Esophagus squamous epithelium (tissue), 5 donors: ENCODE measurements around the gene RPUSD3. TPM values are rescaled to one million over a fixed set of nuclear protein-coding genes. Genes with fewer than 3 reads are reported as not detected.

Experiments
- DNase-seq: peaks from one replicate; lab custom pipeline; 2025; lab: John Stamatoyannopoulos, UW
- H3K27ac ChIP-seq, 4 donors: fragments of 200-600 bp; sonication (generic); one replicate each; pipeline ENCODE4 v1.5.1; 2016 to 2019; ENCODE audit warnings: mild to moderate bottlenecking in 1 of 4
- H3K27me3 ChIP-seq, 4 donors: fragments of 200-600 bp; sonication (generic); 1 replicate in 3 of 4; 2 replicates in 1 of 4; pipeline versions ENCODE4 v1.5.1 to v1.6.0; 2017 to 2021; ENCODE audit warnings: antibody characterized with exemption in 1 of 4
- H3K36me3 ChIP-seq, 3 donors: fragments of 200-600 bp; sonication (generic); one replicate each; pipeline ENCODE4 v1.5.1; 2016 to 2019
- H3K4me1 ChIP-seq, 3 donors: fragments of 200-600 bp; sonication (generic); one replicate each; pipeline ENCODE4 v1.5.1; 2017 to 2019
- H3K4me3 ChIP-seq, 4 donors: fragments of 200-600 bp; sonication (generic); 1 replicate in 3 of 4; 2 replicates in 1 of 4; pipeline ENCODE4 v1.5.1; 2016 to 2019; ENCODE audit warnings: mild to moderate bottlenecking in 2 of 4, moderate library complexity in 1 of 4
- H3K9me3 ChIP-seq, 3 donors: fragments of 200-600 bp; sonication (generic); one replicate each; pipeline ENCODE4 v1.5.1; 2016 to 2019
- POLR2A ChIP-seq, 4 donors: fragments of 450-650 bp; IDR thresholded peaks; one replicate each; pipeline ENCODE4 v1.6.1; 2017; ENCODE audit warnings: antibody characterized with exemption in 4 of 4, mild to moderate bottlenecking in 4 of 4, moderate library complexity in 3 of 4
- WGBS, 2 donors: methylation state at CpG; one replicate each; pipeline ENCODE4 v1.1.5; 2018; 5-methylcytosine and 5-hydroxymethylcytosine counted together
- intact Hi-C: fragments of 100-400 bp; cut with DNase I; formaldehyde crosslinking; loops from one replicate; pipeline ENCODE4 v1.15.0; 2022
- total RNA-seq, 4 donors: library from RNA; depleted of rRNA; stranded (reverse); fragments of >200 nt; gene quantifications; one replicate each; pipeline ENCODE4 v1.1.0, GENCODE V29; 2016
- TF ChIP-seq, protein P1 (sequence below), 6 experiments: fragments of 450-650 bp in 4 of 6; fragments of 200-600 bp in 2 of 6; sonication (generic) in 2 of 6; IDR thresholded peaks; one replicate each; pipeline ENCODE4 v1.5.1; 2016 to 2019; ENCODE audit warnings: antibody characterized with exemption in 6 of 6, mild to moderate bottlenecking in 4 of 6, moderate library complexity in 4 of 6
- donor health status: DM: yes; HTN: yes; CAD: no.

The RPUSD3 gene
- total RNA-seq, 4 donors from 2014 or later: 34.7 to 46.4 (median 41.4) TPM

DNA sequence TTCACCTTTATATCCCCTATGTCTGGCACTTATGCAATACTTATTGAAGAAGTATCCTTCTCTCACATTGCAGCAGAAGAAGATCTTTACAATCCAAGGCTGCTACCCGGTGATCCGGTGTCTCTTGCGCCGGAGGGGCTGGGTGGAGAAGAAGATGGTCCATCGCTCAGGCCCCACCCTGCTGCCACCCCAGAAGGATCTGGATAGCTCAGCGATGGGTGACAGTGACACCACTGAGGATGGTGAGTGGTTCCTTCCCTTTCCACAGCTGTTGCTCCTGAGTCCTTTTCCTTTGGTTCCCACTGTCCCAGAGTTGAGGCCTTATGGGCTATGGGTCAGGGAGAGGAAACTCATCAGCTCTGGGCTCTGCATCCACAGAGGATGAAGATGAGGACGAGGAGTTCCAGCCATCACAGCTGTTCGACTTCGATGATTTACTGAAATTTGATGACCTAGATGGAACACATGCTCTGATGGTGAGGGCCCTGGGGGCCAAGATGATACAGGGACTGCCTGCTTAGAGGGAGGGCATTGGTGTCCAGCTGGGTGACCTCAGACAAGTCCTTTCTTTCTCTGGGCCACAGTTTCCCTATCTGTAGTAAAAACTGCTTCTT lies 30.8 kb downstream of the RPUSD3 start:
- Histone ChIP-seq H3K4me1 (peaks cover 14 to 24% (median 17%) of the 10 kb centered on the region in 3 donors), H3K36me3 (peaks cover 0 to 20% (median 0%) of the 10 kb centered on the region in 3 donors), H3K27me3 (no peaks in the 10 kb centered on the region), H3K9me3 (no peaks in the 10 kb centered on the region), H3K4me3 (no peak overlapping the region), H3K27ac (no peak overlapping the region)
- DNase-seq: no peak
- TF ChIP-seq POLR2A (IDR thresholded peaks at IDR 0.05): no peak
- TF ChIP-seq, protein P1, sequence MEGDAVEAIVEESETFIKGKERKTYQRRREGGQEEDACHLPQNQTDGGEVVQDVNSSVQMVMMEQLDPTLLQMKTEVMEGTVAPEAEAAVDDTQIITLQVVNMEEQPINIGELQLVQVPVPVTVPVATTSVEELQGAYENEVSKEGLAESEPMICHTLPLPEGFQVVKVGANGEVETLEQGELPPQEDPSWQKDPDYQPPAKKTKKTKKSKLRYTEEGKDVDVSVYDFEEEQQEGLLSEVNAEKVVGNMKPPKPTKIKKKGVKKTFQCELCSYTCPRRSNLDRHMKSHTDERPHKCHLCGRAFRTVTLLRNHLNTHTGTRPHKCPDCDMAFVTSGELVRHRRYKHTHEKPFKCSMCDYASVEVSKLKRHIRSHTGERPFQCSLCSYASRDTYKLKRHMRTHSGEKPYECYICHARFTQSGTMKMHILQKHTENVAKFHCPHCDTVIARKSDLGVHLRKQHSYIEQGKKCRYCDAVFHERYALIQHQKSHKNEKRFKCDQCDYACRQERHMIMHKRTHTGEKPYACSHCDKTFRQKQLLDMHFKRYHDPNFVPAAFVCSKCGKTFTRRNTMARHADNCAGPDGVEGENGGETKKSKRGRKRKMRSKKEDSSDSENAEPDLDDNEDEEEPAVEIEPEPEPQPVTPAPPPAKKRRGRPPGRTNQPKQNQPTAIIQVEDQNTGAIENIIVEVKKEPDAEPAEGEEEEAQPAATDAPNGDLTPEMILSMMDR (IDR thresholded peaks at IDR 0.05): no peak
- intact Hi-C loops: no loop called here
- 95 to 100% methylated on average over 2 to 8 of the region's 9 CpGs for WGBS, 2 donors

DNA sequence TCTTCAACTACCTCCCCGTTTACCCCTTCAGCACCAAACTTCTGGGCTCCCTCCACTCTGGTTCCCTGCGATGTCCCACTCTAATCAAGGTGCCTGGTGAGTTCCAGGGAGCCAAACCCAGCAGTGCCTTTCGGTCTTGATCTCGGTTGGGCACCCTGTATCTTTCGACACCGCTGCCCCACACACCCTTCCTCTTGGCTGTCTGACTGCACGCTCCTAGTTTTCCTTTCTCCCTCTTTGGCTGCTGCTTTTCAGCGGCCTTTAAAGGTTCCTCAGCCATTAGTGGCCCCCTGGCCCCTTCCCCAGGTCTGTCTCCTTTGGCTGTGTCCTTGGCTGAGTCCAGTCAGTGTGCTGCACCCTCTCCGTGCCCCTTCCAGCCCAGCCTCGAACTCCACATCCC lies 33.0 kb downstream of the RPUSD3 start:
- no peaks in the 10 kb centered on the region for H3K9me3 ChIP-seq
- H3K4me3 ChIP-seq: peak overlapping the region; percentile 64 to 79 (median 74)
- WGBS, 2 donors: 49% methylated on average over 10 of the region's 10 CpGs
- TF ChIP-seq POLR2A (IDR thresholded peaks at IDR 0.05): no peak
- TF ChIP-seq, protein P1 (IDR thresholded peaks at IDR 0.05): no peak
- DNase-seq: no peak
- H3K4me1 ChIP-seq: peaks cover 14 to 24% (median 17%) of the 10 kb centered on the region in 3 donors
- peak overlapping the region; percentile 93 to 96 (median 94) for H3K27ac ChIP-seq
- peaks cover 8 to 38% (median 11%) of the 10 kb centered on the region in 3 donors for H3K36me3 ChIP-seq
- no peaks in the 10 kb centered on the region for H3K27me3 ChIP-seq
- intact Hi-C loops: no loop called here

DNA sequence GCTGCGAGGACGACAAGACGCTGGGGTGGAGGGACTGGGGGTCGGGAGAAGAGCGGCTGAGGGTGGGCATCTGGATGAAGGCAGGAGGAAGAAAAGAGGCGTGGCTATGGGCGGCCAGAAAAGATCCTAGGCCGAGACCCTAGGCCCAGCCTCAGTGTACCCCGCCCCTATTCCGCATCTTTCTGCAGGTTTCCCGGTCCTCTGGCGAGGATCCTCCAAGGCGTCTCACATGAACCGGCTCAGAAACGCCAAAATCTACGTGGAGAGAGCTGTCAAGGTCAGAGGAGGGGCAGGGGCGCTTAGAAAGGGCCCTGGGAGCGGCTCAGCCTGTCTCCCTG lies 33.4 kb downstream of the RPUSD3 start:
- Histone ChIP-seq H3K4me3 (peak overlapping the region; percentile 64 to 79 (median 74)), H3K36me3 (peaks cover 8 to 38% (median 16%) of the 10 kb centered on the region in 3 donors), H3K4me1 (peaks cover 14 to 24% (median 17%) of the 10 kb centered on the region in 3 donors), H3K27ac (peak overlapping the region; percentile 93 to 96 (median 94)), H3K27me3 (no peaks in the 10 kb centered on the region), H3K9me3 (no peaks in the 10 kb centered on the region)
- WGBS, 2 donors: 7 to 11% methylated on average over 11 to 15 of the region's 18 CpGs
- no peak for TF ChIP-seq POLR2A (IDR thresholded peaks at IDR 0.05)
- TF ChIP-seq, protein P1 (IDR thresholded peaks at IDR 0.05): no peak
- no peak for DNase-seq
- intact Hi-C loops: no loop called here

DNA sequence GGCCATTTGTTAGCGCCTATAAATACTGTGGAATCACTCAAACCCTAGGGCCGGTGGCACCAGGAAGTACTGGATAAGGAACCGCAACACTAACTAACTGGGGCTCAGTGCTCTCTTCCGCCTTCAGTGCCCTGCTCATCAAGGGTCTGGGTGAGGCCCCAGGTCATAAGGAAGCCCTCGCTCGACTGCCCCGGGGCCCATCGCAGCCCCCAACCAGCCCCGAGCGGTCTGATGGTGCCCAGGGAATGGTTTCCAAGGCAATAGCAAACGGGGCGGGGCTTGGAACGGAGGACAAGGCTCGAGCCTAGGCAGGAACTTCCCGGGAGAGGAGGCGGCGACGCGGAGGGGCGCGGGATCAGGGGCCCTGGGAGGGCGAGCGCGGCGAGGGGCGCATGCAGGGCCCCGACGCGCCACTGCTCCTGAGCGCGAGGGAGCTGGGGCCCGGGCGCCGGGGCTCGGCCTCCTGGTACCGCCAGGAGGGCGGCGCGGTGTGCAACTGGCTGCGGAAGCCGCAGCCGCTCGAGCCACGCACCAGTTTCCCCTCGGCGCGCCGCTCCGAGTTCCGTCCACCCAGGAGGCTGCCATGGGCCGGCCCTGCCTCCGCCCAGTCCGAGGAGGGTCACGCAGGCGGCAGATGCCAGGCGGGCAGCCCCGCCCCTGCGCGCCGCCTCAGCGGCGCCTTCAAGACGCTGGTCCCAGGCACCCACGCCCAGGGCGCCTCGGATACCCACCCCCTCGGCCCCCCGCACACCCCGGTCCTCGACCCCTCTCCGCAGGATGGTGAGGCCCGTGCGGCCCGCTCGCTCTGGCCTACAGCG lies 34.0 kb downstream of the RPUSD3 start, which contains the start of gene TTLL3:
TSS of gene TTLL3 (plus strand) at position 648 of the 818 bp plus-strand sequence. CDS start 400 bp downstream, outside the sequence.
- Histone ChIP-seq H3K27ac (peak within 1 kb of the TSS; percentile 93 to 96 (median 94)), H3K4me1 (peaks cover 14 to 24% (median 17%) of the 10 kb centered on the region in 3 donors), H3K4me3 (peak within 1 kb of the TSS; percentile 64 to 79 (median 74)), H3K27me3 (no peaks in the 10 kb centered on the region), H3K9me3 (no peaks in the 10 kb centered on the region), H3K36me3 (peaks cover 8 to 43% (median 21%) of the 10 kb centered on the region in 3 donors)
- WGBS, 2 donors: 0 to 1% methylated on average over 3 to 9 of the region's 76 CpGs
- DNase-seq: no peak
- intact Hi-C loops: no loop called here
- TF ChIP-seq, protein P1 (IDR thresholded peaks at IDR 0.05): peak in 1 of 6 experiments; percentile 24
- peak in 2 of 4 donors; percentile 61 to 65 for TF ChIP-seq POLR2A (IDR thresholded peaks at IDR 0.05)

DNA sequence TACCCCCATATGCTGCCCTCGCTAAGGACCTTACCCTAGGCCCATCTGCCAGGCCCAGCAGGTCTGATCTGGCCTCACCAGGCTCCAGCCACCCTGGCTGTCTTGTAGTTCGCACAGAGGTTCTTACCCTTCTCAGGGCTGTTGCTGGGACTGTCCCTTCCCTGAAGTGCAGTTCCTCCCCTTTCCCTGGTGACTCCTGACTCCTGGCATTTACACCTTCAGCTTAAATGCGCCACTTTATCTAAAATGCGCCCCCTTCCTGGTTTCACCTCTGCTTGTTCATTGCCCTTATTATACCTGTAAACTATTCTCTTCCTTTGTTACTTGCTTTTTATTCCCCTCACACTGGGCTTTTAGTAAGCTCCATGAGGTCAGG lies 34.6 kb downstream of the RPUSD3 start:
- intact Hi-C loops: no loop called here
- H3K27me3 ChIP-seq: no peaks in the 10 kb centered on the region
- H3K27ac ChIP-seq: peak overlapping the region; percentile 93 to 96 (median 94)
- H3K4me1 ChIP-seq: peaks cover 14 to 24% (median 17%) of the 10 kb centered on the region in 3 donors
- H3K36me3 ChIP-seq: peaks cover 8 to 49% (median 25%) of the 10 kb centered on the region in 3 donors
- TF ChIP-seq, protein P1 (IDR thresholded peaks at IDR 0.05): no peak
- no peak for TF ChIP-seq POLR2A (IDR thresholded peaks at IDR 0.05)
- no peak for DNase-seq
- H3K4me3 ChIP-seq: peak overlapping the region; percentile 64 to 79 (median 74)
- H3K9me3 ChIP-seq: no peaks in the 10 kb centered on the region
- WGBS, 2 donors: 63 to 72% methylated on average over 3 to 4 of the region's 4 CpGs
